Activated T-cell treated with anti-CD3 and anti-CD28 coated beads for 48 hours (primary cell): ENCODE data around the gene NSD2.
"Not testable (repeated sequence)": the region's sequence is repeated elsewhere in the genome, so short reads cannot be mapped to it uniquely, and the experiment has no call there.

Experiments
- DNase-seq: peaks from one replicate; pipeline ENCODE4 v3.0.0-alpha.2; 2020; ENCODE audit warnings: low read depth

Gene NSD2

GRCh38 chr4:1899149-1900086 is 28.2 kb downstream of the NSD2 start:
- peak; percentile 55 for DNase-seq

GRCh38 chr4:1900087-1900433 is 28.9 kb downstream of the NSD2 start:
- no peak for DNase-seq

- DNase-seq: no peak
These were observed 29.4 kb downstream of the NSD2 start for GRCh38 chr4:1900624-1901023.

GRCh38 chr4:1901127-1901526 is 29.9 kb downstream of the NSD2 start:
- DNase-seq: no peak

GRCh38 chr4:1902243-1902642 is 31.1 kb downstream of the NSD2 start:
- DNase-seq: no peak

- DNase-seq: no peak
These were observed 31.8 kb downstream of the NSD2 start for GRCh38 chr4:1903035-1903434.

GRCh38 chr4:1904042-1904441 is 32.8 kb downstream of the NSD2 start:
- DNase-seq: no peak

GRCh38 chr4:1907848-1908525 is 36.8 kb downstream of the NSD2 start:
- no peak for DNase-seq

- DNase-seq: not testable (repeated sequence)
These were observed 38.5 kb downstream of the NSD2 start for GRCh38 chr4:1909696-1910095.

- DNase-seq: no peak
These were observed 39.5 kb downstream of the NSD2 start for GRCh38 chr4:1910643-1911042.

GRCh38 chr4:1911316-1911715 is 40.1 kb downstream of the NSD2 start:
- not testable (repeated sequence) for DNase-seq

- no peak for DNase-seq
These were observed 51.6 kb downstream of the NSD2 start for GRCh38 chr4:1922821-1923220.

- DNase-seq: no peak
These were observed 56.5 kb downstream of the NSD2 start for GRCh38 chr4:1927675-1928074.

GRCh38 chr4:1928356-1929239 is 57.4 kb downstream of the NSD2 start:
- DNase-seq: no peak

- DNase-seq: no peak
These were observed 61.5 kb downstream of the NSD2 start for GRCh38 chr4:1932736-1933135.

GRCh38 chr4:1933700-1934099 is 62.5 kb downstream of the NSD2 start:
- DNase-seq: no peak

GRCh38 chr4:1937550-1937949 is 66.4 kb downstream of the NSD2 start:
- DNase-seq: no peak

- no peak for DNase-seq
These were observed 66.8 kb downstream of the NSD2 start for GRCh38 chr4:1938027-1938426.

GRCh38 chr4:1939664-1940509 is 68.7 kb downstream of the NSD2 start:
- no peak for DNase-seq

GRCh38 chr4:1940566-1940965 is 69.4 kb downstream of the NSD2 start:
- no peak for DNase-seq

GRCh38 chr4:1943928-1944327 is 72.7 kb downstream of the NSD2 start:
- no peak for DNase-seq
